GM21381 (cell line): ENCODE measurements around the gene NDUFA7.
"Not testable (repeated sequence)": the region's sequence is repeated elsewhere in the genome, so short reads cannot be mapped to it uniquely, and the experiment has no call there.

ENCODE experiments used
- ATAC-seq: cut with Tn5 transposase; IDR thresholded peaks from one replicate; pipeline ENCODE4 v1.9.1; 2021; ENCODE audit warnings: mild to moderate bottlenecking, moderate library complexity; ENCODE audit not compliant: unreplicated experiment

Gene NDUFA7

GRCh38 chr19:8342316-8342683 lies 21.1 kb upstream of the NDUFA7 start:
- ATAC-seq, result no peak

- not testable (repeated sequence) for ATAC-seq
Measured at GRCh38 chr19:8341504-8341903, 20.3 kb upstream of the NDUFA7 start.

- ATAC-seq, result no peak
Measured at GRCh38 chr19:8340341-8341096, 19.3 kb upstream of the NDUFA7 start.

GRCh38 chr19:8338835-8339234 lies 17.7 kb upstream of the NDUFA7 start:
- ATAC-seq, result no peak

GRCh38 chr19:8337728-8338127 lies 16.6 kb upstream of the NDUFA7 start:
- ATAC-seq, result no peak

GRCh38 chr19:8336660-8337059 lies 15.5 kb upstream of the NDUFA7 start:
- ATAC-seq, result no peak

GRCh38 chr19:8336072-8336569 lies 14.9 kb upstream of the NDUFA7 start:
- no peak for ATAC-seq

GRCh38 chr19:8335343-8336071 lies 14.3 kb upstream of the NDUFA7 start:
- ATAC-seq, result peak; percentile 36

- ATAC-seq, result peak; percentile 56
Measured at GRCh38 chr19:8334458-8335342, 13.5 kb upstream of the NDUFA7 start.

- no peak for ATAC-seq
Measured at GRCh38 chr19:8333767-8334457, 12.7 kb upstream of the NDUFA7 start.

GRCh38 chr19:8332976-8333766 lies 12.0 kb upstream of the NDUFA7 start:
- no peak for ATAC-seq

- no peak for ATAC-seq
Measured at GRCh38 chr19:8331263-8331845, 10.2 kb upstream of the NDUFA7 start.

- ATAC-seq, result no peak
Measured at GRCh38 chr19:8329996-8330395, 8.8 kb upstream of the NDUFA7 start.

- no peak for ATAC-seq
Measured at GRCh38 chr19:8325454-8325853, 4.3 kb upstream of the NDUFA7 start.

- no peak for ATAC-seq
Measured at GRCh38 chr19:8324186-8325050, 3.2 kb upstream of the NDUFA7 start.

GRCh38 chr19:8323781-8324185 lies 2.6 kb upstream of the NDUFA7 start:
- ATAC-seq, result no peak

- no peak for ATAC-seq
Measured at GRCh38 chr19:8322638-8322997, 1.4 kb upstream of the NDUFA7 start.

GRCh38 chr19:8321986-8322637 lies 937 bp upstream of the NDUFA7 start:
- ATAC-seq, result no peak
